ENCODE data around the gene MEX3D. TPM values are rescaled to one million over a fixed set of nuclear protein-coding genes. Genes with fewer than 3 reads are reported as not detected.

Gene MEX3D
- total RNA-seq, 1 donor from 2014 or later = 21.4 TPM

GRCh38 chr19:1576242-1577089 is 8.3 kb upstream of the MEX3D start:
- TF ChIP-seq, protein P1, sequence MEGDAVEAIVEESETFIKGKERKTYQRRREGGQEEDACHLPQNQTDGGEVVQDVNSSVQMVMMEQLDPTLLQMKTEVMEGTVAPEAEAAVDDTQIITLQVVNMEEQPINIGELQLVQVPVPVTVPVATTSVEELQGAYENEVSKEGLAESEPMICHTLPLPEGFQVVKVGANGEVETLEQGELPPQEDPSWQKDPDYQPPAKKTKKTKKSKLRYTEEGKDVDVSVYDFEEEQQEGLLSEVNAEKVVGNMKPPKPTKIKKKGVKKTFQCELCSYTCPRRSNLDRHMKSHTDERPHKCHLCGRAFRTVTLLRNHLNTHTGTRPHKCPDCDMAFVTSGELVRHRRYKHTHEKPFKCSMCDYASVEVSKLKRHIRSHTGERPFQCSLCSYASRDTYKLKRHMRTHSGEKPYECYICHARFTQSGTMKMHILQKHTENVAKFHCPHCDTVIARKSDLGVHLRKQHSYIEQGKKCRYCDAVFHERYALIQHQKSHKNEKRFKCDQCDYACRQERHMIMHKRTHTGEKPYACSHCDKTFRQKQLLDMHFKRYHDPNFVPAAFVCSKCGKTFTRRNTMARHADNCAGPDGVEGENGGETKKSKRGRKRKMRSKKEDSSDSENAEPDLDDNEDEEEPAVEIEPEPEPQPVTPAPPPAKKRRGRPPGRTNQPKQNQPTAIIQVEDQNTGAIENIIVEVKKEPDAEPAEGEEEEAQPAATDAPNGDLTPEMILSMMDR (IDR thresholded peaks at IDR 0.05) = no peak
- TF ChIP-seq POLR2A (IDR thresholded peaks at IDR 0.05) (no peak), POLR2AphosphoS5 (IDR thresholded peaks at IDR 0.05; ENCODE audit: insufficient read depth in 1 of 2, low read depth in 1 of 2) (no peak)
- Histone ChIP-seq H3K27me3 (no peaks in the 10 kb centered on the region), H3K4me3 (no peak overlapping the region), H3K36me3 (peaks cover 0 to 49% of the 10 kb centered on the region in 2 donors), H3K9me3 (no peaks in the 10 kb centered on the region), H3K4me1 (no peaks in the 10 kb centered on the region), H3K27ac (no peak overlapping the region)
- no peak for DNase-seq (ENCODE audit: extremely low spot score in 2 of 2)
- intact Hi-C loops (cut with DNase I) = no loop called here

DNA sequence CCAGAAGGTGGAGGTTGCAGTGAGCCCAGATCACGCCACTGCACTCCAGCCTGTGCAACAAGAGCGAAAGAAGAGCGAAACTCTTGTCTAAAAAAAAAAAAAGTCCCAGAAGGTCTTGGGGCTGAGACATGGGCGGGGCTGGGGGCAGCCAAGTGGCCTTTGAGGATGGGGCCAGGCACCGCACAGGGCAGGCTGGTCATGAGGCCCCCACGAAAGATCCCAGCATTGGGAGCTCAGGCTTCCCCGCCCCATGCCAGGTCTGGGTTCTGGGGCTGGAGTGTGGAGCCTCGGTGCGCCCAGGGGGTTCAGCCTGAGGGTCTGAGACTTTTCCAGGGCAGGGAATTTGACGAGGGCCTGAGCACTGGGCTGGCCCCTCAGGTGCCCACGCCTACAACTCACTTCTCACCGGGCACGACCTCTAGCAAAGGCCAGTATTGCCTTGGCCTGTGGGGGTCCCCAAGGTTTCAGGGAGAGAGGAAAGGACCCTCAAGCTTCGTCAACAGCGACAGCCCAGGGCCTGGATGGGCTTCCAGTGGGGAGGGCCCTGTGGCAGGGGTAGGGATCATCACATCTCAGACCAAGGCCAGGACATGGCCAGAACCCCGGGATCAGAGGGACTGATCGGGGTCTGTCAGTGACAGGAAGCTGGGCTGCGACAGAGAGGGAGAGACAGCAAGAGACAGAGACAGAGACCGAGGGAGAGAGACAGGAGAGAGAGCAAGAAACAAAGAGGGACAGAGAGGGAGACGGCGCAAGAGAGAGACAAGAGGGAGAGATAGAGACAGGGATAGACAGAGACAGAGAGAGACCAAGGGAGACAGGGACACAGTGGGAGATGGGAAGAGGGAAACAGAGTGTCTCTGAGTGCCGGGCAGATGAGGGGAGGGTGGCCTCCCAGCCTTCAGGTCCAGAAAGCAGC is 7.5 kb upstream of the MEX3D start:
- H3K27ac ChIP-seq = no peak overlapping the region
- no peaks in the 10 kb centered on the region for H3K9me3 ChIP-seq
- peaks cover 0 to 40% of the 10 kb centered on the region in 2 donors for H3K36me3 ChIP-seq
- DNase-seq (ENCODE audit: extremely low spot score in 2 of 2) = no peak
- intact Hi-C loops (cut with DNase I) = no loop called here
- no peak overlapping the region for H3K4me3 ChIP-seq
- H3K27me3 ChIP-seq = no peaks in the 10 kb centered on the region
- TF ChIP-seq, protein P1 (IDR thresholded peaks at IDR 0.05) = no peak
- no peaks in the 10 kb centered on the region for H3K4me1 ChIP-seq

GRCh38 chr19:1574354-1575136 is 6.4 kb upstream of the MEX3D start:
- no peak for DNase-seq (ENCODE audit: extremely low spot score in 2 of 2)
- Histone ChIP-seq H3K36me3 (peaks cover 0 to 30% of the 10 kb centered on the region in 2 donors), H3K9me3 (no peaks in the 10 kb centered on the region), H3K27me3 (no peaks in the 10 kb centered on the region), H3K4me3 (no peak overlapping the region), H3K4me1 (no peaks in the 10 kb centered on the region), H3K27ac (no peak overlapping the region)
- intact Hi-C loops (cut with DNase I) = no loop called here
- TF ChIP-seq POLR2A (IDR thresholded peaks at IDR 0.05) (no peak), POLR2AphosphoS5 (IDR thresholded peaks at IDR 0.05; ENCODE audit: insufficient read depth in 1 of 2, low read depth in 1 of 2) (no peak)
- TF ChIP-seq, protein P1 (IDR thresholded peaks at IDR 0.05) = no peak

- Histone ChIP-seq H3K9me3 (no peaks in the 10 kb centered on the region), H3K4me3 (no peak overlapping the region), H3K4me1 (peaks cover 5% of the 10 kb centered on the region), H3K27ac (no peak overlapping the region), H3K27me3 (no peaks in the 10 kb centered on the region), H3K36me3 (peaks cover 0 to 12% of the 10 kb centered on the region in 2 donors)
- intact Hi-C loops (cut with DNase I) = no loop called here
- TF ChIP-seq POLR2A (IDR thresholded peaks at IDR 0.05) = no peak
- no peak for TF ChIP-seq POLR2AphosphoS5 (IDR thresholded peaks at IDR 0.05; ENCODE audit: insufficient read depth in 1 of 2, low read depth in 1 of 2)
- TF ChIP-seq, protein P1 (IDR thresholded peaks at IDR 0.05) = no peak
- no peak for DNase-seq (ENCODE audit: extremely low spot score in 2 of 2)
Measured at GRCh38 chr19:1572795-1573194, 4.7 kb upstream of the MEX3D start.

All from vagina (tissue), 2 donors.